Head of caudate nucleus (tissue), 42 donors: ENCODE data around the gene TRIM59.
A peak's percentile ranks its signal among the peaks of the same experiment; 100 is the strongest.

Source experiments
- DNase-seq, 42 donors: peaks; one replicate each; pipeline versions ENCODE4 v3.0.0 to v3.0.0-alpha.2; 2020 to 2021; ENCODE audit warnings: mixed read lengths in 7 of 42
- intact Hi-C: fragments of 100-400 bp; cut with DNase I; formaldehyde crosslinking; loops from one replicate; pipeline ENCODE4 v1.15.0; 2022

The TRIM59 gene

GRCh38 chr3:160413613-160414248 is 35.9 kb downstream of the TRIM59 start:
- peak in 41 of 42 donors; percentile 7 to 87 (median 71) for DNase-seq

GRCh38 chr3:160412477-160412876 is 37.1 kb downstream of the TRIM59 start:
- no peak for DNase-seq
- intact Hi-C loops = loop anchor here (2.0 to 10.0 kb wide), 2 partner anchors 72 to 380 kb away; no protein-coding TSS in a partner anchor

More at GRCh38 chr3:160413613-160414248, 35.9 kb downstream of the TRIM59 start:
- intact Hi-C loops = loop anchor here (2.0 to 10.0 kb wide), 2 partner anchors 71 to 381 kb away; no protein-coding TSS in a partner anchor

GRCh38 chr3:160409812-160410610 is 39.6 kb downstream of the TRIM59 start:
- intact Hi-C loops = loop anchor here (10.0 kb wide), 1 partner anchor 75 kb away; no protein-coding TSS in a partner anchor
- no peak for DNase-seq

GRCh38 chr3:160403796-160404470 is 45.7 kb downstream of the TRIM59 start:
- intact Hi-C loops = no loop called here
- no peak for DNase-seq

GRCh38 chr3:160403028-160403545 is 46.5 kb downstream of the TRIM59 start:
- no peak for DNase-seq
- intact Hi-C loops = no loop called here

- no peak for DNase-seq
- intact Hi-C loops = no loop called here
These were observed 47.2 kb downstream of the TRIM59 start for GRCh38 chr3:160402221-160403027.

- no peak for DNase-seq
- intact Hi-C loops = no loop called here
These were observed 48.1 kb downstream of the TRIM59 start for GRCh38 chr3:160401291-160402095.

- intact Hi-C loops = no loop called here
- peak in 8 of 42 donors; percentile 3 to 44 (median 10) for DNase-seq
These were observed 48.9 kb downstream of the TRIM59 start for GRCh38 chr3:160400702-160401150.

GRCh38 chr3:160400030-160400701 is 49.4 kb downstream of the TRIM59 start:
- DNase-seq = peak in 33 of 42 donors; percentile 2 to 62 (median 20)
- intact Hi-C loops = no loop called here

GRCh38 chr3:160399125-160400029 is 50.2 kb downstream of the TRIM59 start, which contains the start of the genes IFT80 and SMC4:
TSS of gene IFT80 (minus strand) at chr3:160399225. CDS start at chr3:160384600, 14,625 bp downstream.
TSS of gene SMC4 (plus strand) at chr3:160399650. CDS start at chr3:160400827, 1,177 bp downstream.
- peak; percentile 90 to 98 (median 96) for DNase-seq
- intact Hi-C loops = loop anchor here (10.0 kb wide), 1 partner anchor 165 kb away; the partner anchor contains the start of gene KPNA4

- intact Hi-C loops = loop anchor here (10.0 kb wide), 1 partner anchor 166 kb away; the partner anchor contains the start of gene KPNA4
- no peak for DNase-seq
These were observed 50.8 kb downstream of the TRIM59 start for GRCh38 chr3:160398820-160399124.

- intact Hi-C loops = loop anchor here (10.0 kb wide), 1 partner anchor 170 kb away; the partner anchor contains the start of gene KPNA4
- no peak for DNase-seq
These were observed 54.3 kb downstream of the TRIM59 start for GRCh38 chr3:160395297-160395696.

GRCh38 chr3:160394009-160394392 is 55.6 kb downstream of the TRIM59 start:
- intact Hi-C loops = loop anchor here (10.0 kb wide), 1 partner anchor 171 kb away; the partner anchor contains the start of gene KPNA4

GRCh38 chr3:160393346-160394008 is 56.1 kb downstream of the TRIM59 start:
- no peak for DNase-seq
- intact Hi-C loops = loop anchor here (10.0 kb wide), 1 partner anchor 171 kb away; the partner anchor contains the start of gene KPNA4

More at GRCh38 chr3:160394009-160394392, 55.6 kb downstream of the TRIM59 start:
- no peak for DNase-seq

GRCh38 chr3:160392798-160393197 is 56.8 kb downstream of the TRIM59 start:
- no peak for DNase-seq

More at GRCh38 chr3:160392798-160393197, 56.8 kb downstream of the TRIM59 start:
- intact Hi-C loops = loop anchor here (10.0 kb wide), 1 partner anchor 172 kb away; the partner anchor contains the start of gene KPNA4
